HG02852 (cell line): ENCODE results near the gene RELT.
"Not testable (repeated sequence)": the region's sequence is repeated elsewhere in the genome, so short reads cannot be mapped to it uniquely, and the experiment has no call there.

Source experiments
- ATAC-seq: cut with Tn5 transposase; IDR thresholded peaks from one replicate; pipeline ENCODE4 v1.9.1; 2021; ENCODE audit warnings: mild to moderate bottlenecking, moderate library complexity; ENCODE audit not compliant: unreplicated experiment

RELT gene

DNA sequence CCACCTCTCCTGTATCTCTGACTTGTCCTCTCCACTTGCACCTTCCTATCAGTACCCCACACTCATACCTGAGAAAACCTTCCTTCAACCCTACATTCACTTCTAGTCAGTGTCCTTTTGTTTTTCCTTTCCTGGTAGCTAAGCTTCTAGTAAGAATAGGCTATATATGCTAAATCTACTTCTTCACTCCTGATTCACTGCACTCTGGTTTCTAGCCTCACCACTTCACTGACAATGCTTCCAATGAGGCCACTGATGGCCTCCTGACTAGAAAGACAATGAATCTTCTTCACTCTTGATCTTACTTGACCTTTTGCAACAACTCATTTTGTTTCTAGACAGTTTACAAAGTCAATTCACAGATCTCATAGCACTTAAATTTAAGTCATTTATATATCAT lies 52.0 kb downstream of the RELT start:
- ATAC-seq, result no peak

DNA sequence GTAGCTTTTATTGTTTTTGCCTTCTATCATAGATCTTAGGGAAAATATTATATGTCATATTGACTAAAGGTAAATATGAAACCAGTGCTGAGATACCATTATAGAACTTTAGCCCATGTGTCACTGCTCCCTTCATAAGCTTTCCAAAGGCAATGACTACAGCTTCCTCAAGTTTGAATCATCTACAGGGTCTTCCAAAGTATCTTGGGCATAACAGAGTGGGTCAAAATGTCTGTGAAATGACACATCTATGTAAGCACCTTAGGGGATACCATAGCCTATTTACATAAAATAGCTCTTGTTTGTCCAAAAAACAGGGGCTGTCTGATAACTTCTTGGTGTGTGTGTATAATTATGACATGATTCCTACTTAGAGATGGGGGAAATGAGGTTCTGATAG lies 52.5 kb downstream of the RELT start:
- no peak for ATAC-seq

DNA sequence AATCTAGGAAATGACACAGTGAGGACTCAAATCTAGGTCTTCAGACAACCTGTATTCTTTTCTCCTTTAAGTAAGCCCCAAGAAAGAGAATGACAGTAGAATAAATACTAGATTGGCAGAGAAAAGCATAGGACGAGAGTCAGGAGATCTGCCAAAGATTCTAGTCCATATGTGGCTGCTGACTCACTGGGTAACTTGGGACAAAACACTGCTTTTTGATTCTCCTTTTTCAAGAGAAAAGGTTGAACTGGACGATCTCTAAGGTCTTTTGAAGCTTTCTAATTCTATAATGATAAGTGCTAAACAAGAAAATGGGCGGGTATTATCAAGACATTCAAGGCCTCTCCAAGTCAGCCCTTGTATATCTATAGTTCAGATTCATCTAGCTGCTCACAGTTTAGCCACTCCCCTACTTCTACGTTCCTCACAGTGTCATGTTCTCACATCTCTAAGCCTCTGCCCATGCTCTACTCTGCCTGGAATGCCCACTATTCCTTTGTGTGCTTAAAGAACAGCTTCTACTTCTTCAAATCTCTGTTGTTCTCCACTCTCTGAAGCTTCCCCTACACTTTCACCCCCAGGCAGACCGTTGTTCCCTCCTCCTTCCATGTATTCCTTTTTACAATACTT lies 53.0 kb downstream of the RELT start:
- no peak for ATAC-seq

DNA sequence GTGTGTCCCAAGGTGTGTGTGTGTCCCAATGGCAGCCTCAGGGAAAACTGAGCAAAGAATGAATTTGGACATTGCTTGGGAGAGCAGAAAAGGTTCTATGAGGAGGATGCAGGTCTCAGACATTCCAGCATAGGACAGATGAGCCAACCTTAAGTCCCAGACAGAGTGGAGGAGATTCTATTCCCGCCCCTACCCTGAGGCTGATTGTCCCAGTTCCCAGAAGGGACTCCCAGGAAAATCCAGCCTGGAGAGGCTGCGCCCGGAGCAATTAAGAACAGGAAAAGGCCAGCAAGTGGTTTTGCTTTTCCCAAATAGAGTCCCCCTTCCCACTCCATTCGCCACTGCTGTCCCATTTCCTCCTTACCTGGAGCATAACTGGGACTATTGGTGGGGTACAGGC lies 54.1 kb downstream of the RELT start:
- no peak for ATAC-seq

DNA sequence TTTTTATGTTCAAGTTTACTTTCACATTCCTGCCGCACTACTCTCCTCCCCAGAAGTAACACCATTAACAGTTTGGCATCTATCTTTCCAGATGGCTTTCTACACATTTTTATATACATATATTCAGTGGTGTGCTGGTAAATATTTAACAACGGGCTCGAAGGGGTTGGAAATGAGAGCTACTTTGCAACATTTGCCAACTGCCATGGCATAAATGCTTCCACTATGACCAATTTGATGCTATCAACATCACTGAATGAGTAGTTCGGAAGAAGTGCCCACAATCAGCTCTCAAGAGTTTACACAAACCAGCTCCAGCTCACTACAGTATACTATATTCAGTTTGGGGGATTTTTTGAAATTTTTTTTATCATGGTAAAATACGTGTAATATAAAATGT lies 55.2 kb downstream of the RELT start:
- ATAC-seq, result no peak

DNA sequence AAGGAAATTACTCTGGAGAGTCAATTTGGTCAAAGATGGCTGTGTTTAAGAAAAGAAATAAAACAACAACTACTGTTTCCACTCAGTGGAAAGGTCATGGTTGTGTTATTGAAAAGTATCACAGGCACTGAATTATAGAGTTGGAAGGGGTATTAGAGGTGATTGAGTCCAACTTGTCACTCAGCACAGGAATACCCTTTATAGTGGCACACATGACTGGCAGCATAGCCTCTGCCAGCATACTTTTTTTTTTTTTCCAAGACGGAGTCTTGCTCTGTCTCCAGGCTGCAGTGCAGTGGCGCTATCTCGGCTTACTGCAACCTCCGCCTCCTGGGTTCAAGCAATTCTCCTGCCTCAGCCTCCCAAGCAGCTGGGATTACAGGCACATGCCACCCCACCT lies 60.7 kb downstream of the RELT start:
- not testable (repeated sequence) for ATAC-seq

- no peak for ATAC-seq
Observed at GRCh38 chr11:73439002-73439843, 63.0 kb downstream of the RELT start.

GRCh38 chr11:73445980-73446379 lies 69.8 kb downstream of the RELT start:
- ATAC-seq, result no peak

- ATAC-seq, result no peak
Observed at GRCh38 chr11:73446766-73447165, 70.6 kb downstream of the RELT start.
